HG02610 (cell line): ENCODE results near the gene PODNL1.

Experiments used
- ATAC-seq: cut with Tn5 transposase; IDR thresholded peaks from one replicate; pipeline ENCODE4 v1.9.1; 2021; ENCODE audit warnings: mild to moderate bottlenecking, moderate library complexity; ENCODE audit not compliant: unreplicated experiment

The PODNL1 gene

GRCh38 chr19:13959141-13959961 lies 21.1 kb upstream of the PODNL1 start:
- no peak for ATAC-seq

- ATAC-seq: no peak
Measured at GRCh38 chr19:13958043-13958442, 19.8 kb upstream of the PODNL1 start.

- ATAC-seq: no peak
Measured at GRCh38 chr19:13957051-13957450, 18.8 kb upstream of the PODNL1 start.

- ATAC-seq: no peak
Measured at GRCh38 chr19:13956365-13956744, 18.1 kb upstream of the PODNL1 start.

GRCh38 chr19:13955662-13956364 lies 17.6 kb upstream of the PODNL1 start:
- no peak for ATAC-seq

GRCh38 chr19:13954185-13954584 lies 16.0 kb upstream of the PODNL1 start:
- ATAC-seq: no peak

- ATAC-seq: no peak
Measured at GRCh38 chr19:13952931-13953531, 14.8 kb upstream of the PODNL1 start.

- ATAC-seq: peak; percentile 96
Measured at GRCh38 chr19:13952154-13952930, 14.1 kb upstream of the PODNL1 start, which contains the start of gene DCAF15. Gene DCAF15, plus strand, starts transcription at chr19:13952509. Its CDS starts 4 bp downstream, at chr19:13952513.

- ATAC-seq: no peak
Measured at GRCh38 chr19:13951799-13952153, 13.6 kb upstream of the PODNL1 start.

- ATAC-seq: no peak
Measured at GRCh38 chr19:13951043-13951442, 12.8 kb upstream of the PODNL1 start.

GRCh38 chr19:13946414-13946813 lies 8.2 kb upstream of the PODNL1 start:
- ATAC-seq: no peak

- no peak for ATAC-seq
Measured at GRCh38 chr19:13942023-13942684, 3.9 kb upstream of the PODNL1 start.

GRCh38 chr19:13937479-13938300 lies 527 bp downstream of the PODNL1 start:
- ATAC-seq: no peak

GRCh38 chr19:13935765-13936510 lies 2.3 kb downstream of the PODNL1 start:
- no peak for ATAC-seq

- ATAC-seq: no peak
Measured at GRCh38 chr19:13934785-13935109, 3.5 kb downstream of the PODNL1 start.

- no peak for ATAC-seq
Measured at GRCh38 chr19:13932911-13933393, 5.3 kb downstream of the PODNL1 start.

GRCh38 chr19:13932149-13932637 lies 6.0 kb downstream of the PODNL1 start:
- no peak for ATAC-seq

GRCh38 chr19:13931391-13932148 lies 6.6 kb downstream of the PODNL1 start:
- no peak for ATAC-seq
